NCI-H146 (cell line): ENCODE results near the gene TECPR2.
"Not testable (repeated sequence)": the region's sequence is repeated elsewhere in the genome, so short reads cannot be mapped to it uniquely, and the experiment has no call there.

Experiments
- DNase-seq: peaks from one replicate; lab custom pipeline; 2025; lab: John Stamatoyannopoulos, UW

TECPR2 gene

DNA sequence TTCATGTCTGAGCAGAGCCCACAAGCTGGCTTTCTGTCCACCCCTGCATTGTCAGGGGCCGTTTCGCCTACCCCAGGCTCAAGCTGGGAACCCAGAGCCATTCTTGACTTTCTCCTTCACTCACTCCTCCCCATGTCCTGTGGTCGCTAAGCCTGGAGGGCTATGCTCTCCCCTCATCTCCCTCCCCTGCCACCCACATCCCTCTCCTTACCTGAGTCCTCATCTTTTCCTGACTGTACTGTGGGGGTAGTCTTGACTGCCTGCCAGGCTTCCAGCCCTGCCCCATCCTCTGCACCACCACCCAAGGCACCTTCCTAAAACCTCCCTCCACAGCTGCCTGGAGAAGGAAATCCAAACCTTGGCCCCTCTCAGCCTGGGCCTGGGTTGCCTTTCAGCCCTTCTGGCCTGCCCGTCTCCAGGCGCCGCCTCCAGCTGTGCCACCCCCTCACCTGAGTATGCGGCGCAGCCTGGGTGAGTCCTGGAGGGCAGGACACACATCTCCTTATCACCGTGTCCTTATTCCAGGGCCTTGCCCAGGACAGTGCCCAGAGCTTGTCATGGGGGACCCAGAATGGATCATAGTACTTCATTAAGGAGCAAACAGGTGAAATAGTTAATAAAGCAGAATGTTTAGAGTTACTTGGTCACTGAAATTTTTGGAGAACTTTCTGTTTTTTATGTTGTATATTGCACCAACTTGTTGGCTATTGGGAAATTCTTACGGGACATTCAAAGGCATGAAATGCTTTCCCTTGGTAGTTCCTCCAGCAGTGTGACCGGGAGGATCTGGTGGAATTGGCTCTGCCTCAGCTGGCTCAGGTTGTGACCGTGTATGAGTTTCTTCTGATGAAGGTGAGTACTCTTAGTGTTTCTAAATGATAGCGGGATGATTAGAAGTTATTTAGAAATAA, 28.7 kb upstream of the TECPR2 start:
- no peak for DNase-seq

DNA sequence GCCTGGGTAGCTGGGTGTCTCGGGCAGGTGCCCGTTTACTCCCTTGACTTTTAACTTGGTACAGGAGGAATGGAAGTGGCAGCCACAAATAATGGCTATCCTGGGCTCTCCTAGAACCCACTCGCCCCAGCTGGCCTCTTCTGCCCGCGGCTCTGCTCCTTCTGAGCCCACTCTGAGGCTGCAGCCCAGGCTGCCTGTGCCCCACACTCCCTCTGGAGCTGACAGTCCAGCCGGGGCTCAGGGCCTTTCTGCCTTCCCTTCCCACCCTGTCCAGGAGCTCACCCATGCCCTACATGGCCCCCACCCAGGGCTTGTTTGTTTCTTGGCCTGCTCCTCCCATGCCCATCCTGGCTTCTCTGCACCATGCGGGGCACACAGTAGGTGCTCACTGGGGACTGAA, 27.6 kb upstream of the TECPR2 start:
- DNase-seq, result no peak

DNA sequence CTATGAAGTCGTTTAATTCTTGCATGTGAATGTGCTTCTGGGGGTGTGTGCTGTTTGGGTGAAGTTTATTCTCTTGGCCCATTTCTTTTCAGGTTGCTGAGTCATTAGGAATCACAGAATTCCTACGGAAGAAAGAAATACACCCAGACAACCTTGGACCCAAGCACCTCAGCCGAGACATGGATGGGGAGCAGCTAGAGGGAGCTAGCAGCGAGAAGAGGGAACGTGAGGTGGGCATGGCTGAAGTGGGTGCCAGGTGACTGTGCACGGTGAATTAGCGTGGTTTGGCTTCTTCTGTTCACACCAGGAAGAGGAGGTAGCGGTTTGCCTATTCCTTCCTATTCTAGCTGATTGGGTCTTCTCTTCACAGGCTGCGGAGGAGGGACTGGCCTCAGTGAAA, 24.0 kb upstream of the TECPR2 start:
- DNase-seq, result no peak

DNA sequence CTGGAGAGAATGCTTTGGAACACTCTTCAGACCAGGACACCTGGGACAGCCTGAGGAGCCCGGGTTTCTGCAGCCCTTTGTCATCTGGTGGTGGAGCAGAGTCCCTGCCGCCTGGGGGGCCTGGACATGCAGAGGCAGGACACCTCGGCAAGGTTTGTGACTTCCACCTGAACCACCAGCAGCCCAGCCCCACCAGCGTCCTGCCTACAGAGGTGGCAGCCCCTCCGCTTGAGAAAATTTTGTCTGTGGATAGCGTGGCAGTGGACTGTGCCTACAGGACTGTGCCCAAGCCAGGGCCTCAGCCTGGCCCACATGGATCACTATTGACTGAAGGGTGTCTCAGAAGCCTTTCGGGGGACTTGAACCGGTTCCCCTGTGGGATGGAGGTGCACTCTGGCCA, 21.2 kb upstream of the TECPR2 start:
- DNase-seq, result no peak

DNA sequence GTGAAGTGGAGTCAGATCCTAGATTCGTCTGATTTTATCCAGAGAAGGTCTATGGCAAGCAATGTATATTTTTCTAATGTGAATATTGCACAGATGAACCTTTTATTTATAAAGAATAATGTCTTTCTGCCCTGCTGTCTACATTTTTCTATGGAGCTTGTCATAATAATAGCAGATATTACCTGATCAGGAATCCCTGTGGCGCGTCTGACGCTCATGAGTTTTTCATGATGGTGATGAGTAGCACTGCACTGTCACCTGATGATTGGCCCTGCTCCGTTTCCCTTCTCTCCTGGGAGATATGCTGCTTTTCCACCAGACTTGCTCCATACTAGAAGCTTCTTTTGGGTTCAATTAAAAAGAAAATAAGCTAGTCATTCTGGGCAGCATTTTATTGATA, 20.5 kb upstream of the TECPR2 start:
- no peak for DNase-seq

DNA sequence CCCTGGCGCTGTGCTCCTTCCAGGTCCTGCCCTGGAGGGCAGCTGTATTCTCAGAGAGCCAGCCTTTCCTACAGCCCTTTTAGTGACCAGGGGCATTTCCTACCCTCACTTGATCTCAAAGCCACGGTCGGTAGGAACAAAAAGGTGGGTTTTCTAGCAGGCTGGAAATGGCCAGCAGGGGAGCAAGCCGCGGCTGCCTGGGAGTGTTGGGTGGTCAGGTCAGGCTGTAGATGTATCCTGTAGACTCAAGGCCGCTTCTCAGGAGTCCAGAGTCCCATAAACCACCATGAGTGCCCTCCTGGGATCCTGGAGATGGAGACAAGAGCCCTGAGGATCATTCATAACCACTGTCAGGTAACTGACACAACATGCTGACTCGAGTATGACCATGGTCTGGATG, 18.7 kb upstream of the TECPR2 start:
- no peak for DNase-seq

DNA sequence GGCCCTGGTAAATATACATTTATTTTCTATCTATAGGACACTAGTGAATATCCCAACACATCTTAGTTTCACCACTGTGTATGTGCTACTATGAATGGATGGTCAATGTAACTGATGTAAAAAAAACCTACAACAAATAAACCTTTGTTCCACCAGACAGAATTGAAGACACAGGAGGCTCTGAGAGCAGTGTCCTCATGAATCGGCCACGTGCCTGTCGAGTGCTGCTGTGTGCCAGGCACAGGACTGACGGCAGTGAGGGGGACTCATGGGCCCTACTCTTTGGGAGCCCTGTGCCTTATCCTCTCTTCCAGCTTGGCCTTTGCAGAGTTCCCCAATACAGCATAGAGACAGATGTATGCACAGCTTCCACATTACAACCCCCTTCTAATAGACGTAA, 18.3 kb upstream of the TECPR2 start:
- DNase-seq, result no peak

DNA sequence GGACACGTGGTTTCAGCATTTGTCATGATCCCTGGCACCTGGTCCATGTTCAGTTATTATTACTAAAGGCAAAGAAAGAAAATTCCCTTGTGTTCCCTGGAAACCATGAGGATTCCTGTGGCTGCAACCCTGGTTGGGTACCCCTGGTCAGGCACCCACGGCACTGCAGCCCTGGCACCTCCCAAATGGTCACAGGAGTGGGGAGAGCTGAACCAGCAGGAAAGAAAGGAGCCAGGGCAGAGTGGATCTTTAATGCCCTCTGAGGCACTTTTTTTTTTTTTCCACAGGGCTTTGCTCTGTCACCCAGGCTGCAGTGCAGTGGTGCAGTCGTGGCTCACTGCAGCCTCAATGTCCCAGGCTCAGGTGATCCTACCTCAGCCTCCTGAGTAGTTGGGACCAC, 17.5 kb upstream of the TECPR2 start:
- DNase-seq, result no peak

DNA sequence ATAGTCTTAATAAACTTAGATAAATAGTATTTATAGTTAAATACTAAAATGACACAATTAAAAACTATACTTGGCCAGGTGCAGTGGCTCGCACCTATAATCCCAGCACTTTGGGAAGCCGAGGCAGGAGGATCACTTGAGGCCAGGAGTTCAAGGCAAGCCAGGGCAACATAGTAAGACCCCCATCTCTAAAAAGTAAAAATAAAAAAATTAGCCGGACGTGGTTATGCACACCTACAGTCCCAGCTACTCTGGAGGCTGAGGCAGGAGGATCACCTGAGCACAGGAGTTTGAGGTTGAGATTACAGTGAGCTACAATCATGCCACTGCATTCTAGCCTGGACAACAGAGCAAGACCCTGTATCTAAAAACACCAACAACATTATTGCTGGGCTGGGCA, 16.1 kb upstream of the TECPR2 start:
- DNase-seq, result no peak

DNA sequence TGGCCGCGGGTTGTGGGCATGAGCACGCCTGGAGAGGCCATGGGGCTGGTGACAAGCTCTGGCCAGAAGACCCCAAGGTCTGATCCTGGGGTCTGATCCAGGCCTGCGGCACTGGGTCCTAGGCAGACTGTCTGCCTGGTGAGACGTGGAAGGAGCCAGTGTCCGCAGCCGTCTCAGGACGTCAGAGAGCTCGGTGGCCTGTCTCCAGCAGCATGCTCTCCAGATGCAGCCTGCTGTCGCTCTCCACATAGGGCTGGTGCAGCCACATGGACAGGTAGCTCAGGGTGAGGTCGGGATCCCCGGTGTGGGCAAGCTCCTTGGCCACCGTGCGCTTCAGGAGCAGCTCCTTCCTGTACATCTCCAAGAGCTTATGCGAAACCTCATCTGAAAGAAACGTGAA, 14.4 kb upstream of the TECPR2 start:
- DNase-seq, result no peak

DNA sequence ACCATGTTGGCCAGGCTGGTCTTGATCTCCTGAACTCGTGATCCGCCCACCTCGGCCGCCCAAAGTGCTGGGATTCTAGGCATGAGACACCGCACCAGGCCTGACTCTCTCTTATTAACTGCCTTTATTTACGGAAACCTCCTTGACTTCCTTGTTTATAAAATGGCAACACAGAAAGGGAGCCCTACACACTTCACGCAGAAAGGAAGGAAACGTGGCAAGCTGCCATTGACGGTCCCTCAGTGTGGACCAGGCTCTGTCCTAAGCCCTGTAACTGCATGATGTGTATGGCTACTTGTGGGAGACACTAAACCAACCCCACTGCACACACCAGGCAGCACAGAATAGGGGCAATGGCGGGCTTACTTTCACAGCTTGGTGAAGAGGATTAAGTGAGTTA, 11.7 kb upstream of the TECPR2 start:
- DNase-seq, result no peak

DNA sequence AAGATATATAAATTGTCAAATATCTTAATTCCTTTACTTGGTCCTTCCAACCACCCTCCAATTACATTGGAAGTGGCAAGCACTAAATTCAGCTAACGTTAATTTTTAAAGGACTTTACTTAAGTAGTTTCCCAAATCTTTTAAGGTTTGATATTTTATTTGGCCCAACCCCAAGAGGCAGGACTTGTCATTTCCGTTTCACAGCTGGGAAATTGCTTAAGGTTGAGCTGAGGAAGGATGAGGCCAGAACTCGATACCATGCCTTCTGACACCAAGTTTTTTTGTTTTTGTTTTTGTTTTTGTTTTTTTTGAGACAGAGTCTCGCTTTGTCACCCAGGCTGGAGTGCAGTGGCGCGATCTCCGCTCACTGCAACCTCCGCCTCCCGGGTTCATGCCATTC, 11.1 kb upstream of the TECPR2 start:
- DNase-seq, result not testable (repeated sequence)

DNA sequence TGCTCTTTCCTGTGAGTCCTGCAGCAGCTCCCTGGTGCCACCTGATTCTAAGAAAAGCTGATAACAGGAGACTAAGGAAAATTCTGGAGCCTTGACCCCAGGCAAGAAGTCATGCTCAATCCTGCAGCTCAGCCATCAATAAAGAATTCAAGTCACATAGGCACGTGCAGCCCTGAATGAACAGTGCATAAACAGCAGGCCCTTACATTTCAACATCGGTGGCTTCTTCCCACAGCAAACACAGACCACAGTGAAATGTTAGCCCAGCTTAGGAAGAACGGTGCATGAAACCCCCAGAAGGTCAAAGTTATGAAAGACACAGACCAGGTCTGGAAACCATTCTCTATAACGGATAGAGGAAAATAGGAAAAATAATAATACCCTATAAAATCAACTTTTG, 10.5 kb upstream of the TECPR2 start:
- no peak for DNase-seq

DNA sequence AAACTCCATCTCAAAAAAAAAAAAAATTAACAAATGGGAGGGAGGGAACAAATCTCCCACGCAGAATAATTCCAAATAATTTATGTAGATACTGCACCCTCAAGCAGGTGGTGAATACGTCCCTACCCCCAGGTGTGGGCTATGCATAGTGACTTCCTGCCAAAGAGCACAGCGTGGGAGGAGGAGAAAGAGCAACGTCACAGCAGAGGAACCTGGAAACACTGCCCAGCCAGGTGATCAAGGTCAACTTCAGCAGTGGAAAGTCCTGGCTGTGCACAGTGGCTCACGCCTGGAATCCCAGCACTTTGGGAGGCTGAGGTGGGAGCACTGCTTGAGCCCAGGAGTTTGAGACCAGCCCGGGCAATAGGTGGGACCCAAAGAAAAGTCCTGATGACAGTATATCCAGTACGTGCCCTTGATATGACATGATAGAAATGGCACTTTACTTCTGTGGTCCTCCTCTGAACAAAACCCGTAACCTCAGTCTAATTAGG, 9.6 kb upstream of the TECPR2 start:
- no peak for DNase-seq

DNA sequence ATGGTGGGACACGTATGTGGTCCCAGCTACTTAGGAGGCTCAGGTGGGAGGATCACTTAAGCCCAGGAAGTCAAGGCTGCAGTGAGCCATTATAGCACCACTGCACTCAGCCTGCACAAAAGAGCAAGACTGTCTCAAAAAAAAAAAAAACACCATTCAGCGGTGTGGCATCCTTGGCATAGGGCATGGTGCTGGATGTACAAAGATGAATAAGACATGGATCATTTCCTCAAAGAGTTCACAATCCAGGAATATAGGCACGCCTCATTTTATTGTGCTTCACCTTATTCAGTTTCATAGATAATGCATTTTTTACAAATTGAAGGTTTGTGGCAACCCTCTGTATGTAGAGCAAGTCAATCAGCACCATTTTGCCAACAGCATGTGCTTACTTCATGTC, 6.5 kb upstream of the TECPR2 start:
- DNase-seq, result no peak

DNA sequence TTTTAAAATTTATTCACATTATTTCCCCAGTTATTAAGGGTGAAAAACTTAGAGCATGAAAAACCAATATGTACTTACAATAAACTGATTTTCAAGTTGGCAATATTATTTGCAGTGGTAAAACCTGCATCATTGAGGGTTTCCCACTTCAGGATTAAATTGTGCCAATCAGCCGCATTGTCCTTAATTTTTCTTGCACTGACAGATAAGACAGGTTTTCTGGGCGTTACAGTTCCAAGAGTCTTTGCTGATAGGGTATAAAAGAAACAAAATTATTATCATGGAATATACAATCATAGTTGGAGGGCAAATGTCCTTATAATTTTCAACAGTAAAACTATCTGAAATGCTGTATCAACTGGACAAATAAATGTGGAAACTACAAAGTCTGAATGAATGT, 3.4 kb upstream of the TECPR2 start:
- no peak for DNase-seq

DNA sequence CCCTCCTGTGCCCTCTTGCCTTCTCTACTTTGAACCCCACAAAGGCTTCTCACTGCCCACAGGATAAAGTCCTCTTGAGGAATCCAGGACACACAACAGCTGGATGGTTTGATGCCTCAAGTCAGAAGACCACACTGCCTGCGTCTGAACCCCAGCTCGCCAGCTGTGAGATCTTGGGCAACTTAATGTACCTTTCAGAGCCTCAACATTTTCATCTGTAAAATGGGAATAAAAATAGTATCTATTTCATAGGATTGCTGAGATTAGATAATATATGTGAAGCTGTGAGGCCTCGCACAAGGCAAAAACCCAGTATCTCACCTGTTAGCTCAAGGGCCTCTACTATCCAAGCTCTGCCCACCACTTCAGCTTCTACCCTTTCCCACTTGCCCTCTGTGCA, 2.4 kb upstream of the TECPR2 start:
- no peak for DNase-seq

DNA sequence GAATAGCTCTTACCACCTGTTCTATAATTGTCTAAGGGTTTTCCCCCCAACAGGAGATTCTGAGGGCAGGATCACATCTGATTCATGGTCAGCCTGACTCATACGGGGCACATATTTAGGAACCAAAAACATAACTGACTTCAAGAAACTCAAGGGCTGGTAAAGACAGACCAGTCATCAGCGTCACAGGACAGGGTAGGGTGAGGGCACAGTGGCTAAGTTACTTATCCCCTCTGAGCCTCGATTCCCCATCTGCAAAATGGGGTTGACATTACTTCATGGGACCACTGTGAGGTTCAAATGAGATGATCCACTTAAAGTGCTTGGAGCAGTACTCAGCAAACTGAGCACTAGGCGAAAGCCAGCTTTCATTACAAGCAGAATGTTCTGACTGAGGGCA, 657 bp upstream of the TECPR2 start:
- peak; percentile 0 for DNase-seq

DNA sequence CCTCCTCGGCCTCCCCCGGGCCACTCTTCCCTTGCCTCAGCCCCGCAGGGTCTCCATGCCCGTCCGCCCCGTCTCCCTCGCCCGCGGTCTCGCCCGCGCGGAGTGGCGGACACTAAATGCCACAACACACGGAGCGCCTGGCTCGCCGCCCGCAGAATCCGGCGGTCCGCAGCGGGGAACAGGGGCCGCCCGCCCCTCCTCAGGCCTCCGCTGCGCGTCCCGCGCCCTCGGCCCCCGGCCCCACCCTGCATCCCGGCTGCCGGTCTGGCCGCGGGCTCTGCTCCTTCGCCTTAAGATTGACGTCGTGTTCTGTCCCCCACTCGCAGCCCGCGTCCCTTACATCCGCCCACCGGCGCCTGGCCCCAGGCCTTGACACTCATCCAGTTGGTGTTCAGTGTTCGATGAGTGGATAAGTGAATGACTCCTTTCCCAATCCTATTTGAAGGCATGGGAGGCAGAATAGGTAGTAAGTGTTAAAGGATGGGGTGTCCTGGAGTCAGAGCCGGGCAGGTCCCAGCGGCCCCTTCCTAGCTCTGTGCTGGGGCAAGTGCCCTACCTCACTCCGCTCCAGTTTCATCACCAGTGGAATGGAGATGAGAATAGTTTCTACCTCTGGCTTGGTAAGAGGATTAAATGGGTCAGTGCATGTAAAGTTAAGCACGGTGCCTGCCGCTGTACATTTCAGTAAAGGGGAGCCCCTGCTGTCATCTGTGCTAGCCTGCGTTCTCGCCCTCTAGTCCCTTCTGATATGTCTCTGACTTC, 622 bp downstream of the TECPR2 start:
- DNase-seq, result peak; percentile 37

DNA sequence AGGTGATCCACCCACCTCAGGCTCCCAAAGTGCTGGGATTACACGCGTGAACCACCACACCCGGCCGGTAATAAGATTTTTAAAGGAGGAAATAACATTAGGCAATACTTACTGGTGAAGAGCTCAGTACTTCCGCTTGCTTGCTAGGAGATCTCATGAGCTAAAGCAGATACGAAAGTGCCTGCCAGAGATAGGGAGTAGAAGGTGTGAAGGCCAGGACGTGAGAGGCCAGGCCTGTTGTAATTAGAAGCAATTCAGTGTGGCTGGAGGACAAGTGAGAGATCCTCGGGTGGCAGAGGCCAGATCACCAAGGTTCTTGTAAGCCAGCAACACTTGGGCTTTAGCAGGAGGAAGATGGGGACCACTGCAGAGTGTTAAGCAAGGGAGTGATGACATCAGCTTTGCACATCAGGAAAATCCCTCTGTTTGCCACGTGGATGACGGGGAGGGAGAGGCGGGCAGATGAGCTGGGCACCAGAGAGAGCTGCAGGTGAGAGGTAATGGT, 7.6 kb downstream of the TECPR2 start:
- no peak for DNase-seq

DNA sequence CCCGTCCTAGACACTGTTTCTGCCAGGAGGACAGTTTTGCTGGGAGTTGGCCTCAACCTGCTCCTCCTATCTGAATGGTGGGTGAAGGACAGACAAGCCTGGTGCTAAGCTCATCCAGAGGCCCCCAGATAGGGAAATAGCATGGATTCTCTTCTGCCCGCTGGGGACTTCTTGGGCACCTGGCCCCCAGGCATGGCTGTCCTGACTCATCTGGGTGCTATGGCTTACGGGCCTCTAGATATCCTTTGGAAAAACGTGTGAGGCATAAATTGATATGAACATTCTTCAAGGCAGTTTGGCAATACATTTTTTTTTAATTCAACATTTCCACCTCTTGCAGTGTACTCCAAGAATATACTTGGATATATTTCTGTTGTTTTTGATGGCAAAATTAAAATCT, 8.6 kb downstream of the TECPR2 start:
- no peak for DNase-seq

DNA sequence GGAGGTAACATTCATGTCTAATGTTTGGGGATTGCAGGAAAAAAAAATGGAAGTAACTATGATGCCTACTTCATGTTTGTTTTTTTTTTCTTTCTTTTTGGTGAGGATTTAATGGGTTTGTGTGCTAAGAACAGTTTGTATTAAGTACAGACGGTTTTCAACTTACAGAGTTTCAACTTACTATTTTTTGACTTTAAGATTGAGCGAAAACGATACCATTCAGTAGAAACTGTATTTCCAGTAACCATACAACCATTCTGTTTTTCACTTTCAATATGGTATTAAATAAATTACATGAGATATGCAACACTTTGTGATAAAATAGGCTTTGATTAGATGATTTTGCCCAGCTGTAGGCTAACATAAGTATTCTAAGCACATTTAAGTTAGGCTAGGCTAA, 10.4 kb downstream of the TECPR2 start:
- no peak for DNase-seq

DNA sequence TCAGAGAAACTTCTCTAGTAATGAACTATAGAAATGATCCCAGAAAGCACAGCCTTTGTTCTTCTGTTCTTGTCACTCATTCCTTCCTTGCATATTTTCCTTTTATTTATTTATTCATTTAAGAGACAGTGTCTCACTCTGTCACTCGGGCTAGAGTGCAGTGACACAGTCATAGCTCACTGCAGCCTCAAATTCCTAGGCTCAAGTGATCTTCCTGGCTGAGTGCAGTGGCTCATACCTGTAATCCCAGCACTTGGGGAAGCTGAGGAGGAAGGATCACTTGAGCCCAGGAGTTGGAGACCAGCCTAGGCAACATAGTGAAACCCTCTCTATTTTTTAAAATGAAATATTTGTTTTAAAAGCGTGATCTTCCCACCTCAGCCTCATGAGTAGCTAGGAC, 11.5 kb downstream of the TECPR2 start:
- DNase-seq, result no peak
